Vagina (tissue), 2 donors: ENCODE results near the gene LAMB4. TPM values are rescaled to one million over a fixed set of nuclear protein-coding genes. Genes with fewer than 3 reads are reported as not detected.

Experiments
- DNase-seq, 2 donors: peaks; one replicate each; pipeline ENCODE4 v3.0.0-alpha.2; 2017; ENCODE audit errors: extremely low spot score in 2 of 2
- H3K27ac ChIP-seq: fragments of 200-600 bp; sonication (generic); one replicate; pipeline ENCODE4 v1.5.1; 2019
- H3K27me3 ChIP-seq: fragments of 200-600 bp; sonication (generic); one replicate; pipeline ENCODE4 v1.5.1; 2019
- H3K36me3 ChIP-seq, 2 donors: fragments of 200-600 bp; sonication (generic); one replicate each; pipeline ENCODE4 v1.5.1; 2017 to 2019
- H3K4me1 ChIP-seq: fragments of 200-600 bp; sonication (generic); one replicate; pipeline ENCODE4 v1.5.1; 2019
- H3K4me3 ChIP-seq, 2 donors: fragments of 200-600 bp; sonication (generic); 1 replicate in 1 of 2; 2 replicates in 1 of 2; pipeline ENCODE4 v1.5.1; 2016 to 2019
- H3K9me3 ChIP-seq: fragments of 200-600 bp; sonication (generic); one replicate; pipeline ENCODE4 v1.5.1; 2019
- POLR2A ChIP-seq, 2 donors: fragments of 450-650 bp; IDR thresholded peaks; one replicate each; pipeline ENCODE4 v1.6.1; 2017; ENCODE audit warnings: antibody characterized with exemption in 2 of 2, mild to moderate bottlenecking in 2 of 2, moderate library complexity in 2 of 2
- POLR2AphosphoS5 ChIP-seq, 2 donors: sonication (generic); formaldehyde crosslinking; IDR thresholded peaks; one replicate each; pipeline ENCODE4 v1.9.0; 2017; ENCODE audit warnings: antibody characterized with exemption in 2 of 2, mild to moderate bottlenecking in 2 of 2, low read depth in 1 of 2; ENCODE audit not compliant: insufficient read depth in 1 of 2
- intact Hi-C: fragments of 100-400 bp; cut with DNase I; formaldehyde crosslinking; loops from one replicate; pipeline ENCODE4 v1.15.1; 2023
- total RNA-seq: library from RNA; depleted of rRNA; stranded (reverse); fragments of >200 nt; gene quantifications from one replicate; pipeline ENCODE4 v1.2.3, GENCODE V29; 2016
- TF ChIP-seq, protein P1 (sequence below), 3 experiments: fragments of 450-650 bp in 2 of 3; fragments of 200-600 bp in 1 of 3; sonication (generic) in 1 of 3; IDR thresholded peaks; one replicate each; pipeline ENCODE4 v1.5.1; 2017 to 2019; ENCODE audit warnings: antibody characterized with exemption in 3 of 3, mild to moderate bottlenecking in 2 of 3, moderate library complexity in 2 of 3

The LAMB4 gene
- total RNA-seq, 1 donor from 2014 or later = 0.74 TPM

DNA sequence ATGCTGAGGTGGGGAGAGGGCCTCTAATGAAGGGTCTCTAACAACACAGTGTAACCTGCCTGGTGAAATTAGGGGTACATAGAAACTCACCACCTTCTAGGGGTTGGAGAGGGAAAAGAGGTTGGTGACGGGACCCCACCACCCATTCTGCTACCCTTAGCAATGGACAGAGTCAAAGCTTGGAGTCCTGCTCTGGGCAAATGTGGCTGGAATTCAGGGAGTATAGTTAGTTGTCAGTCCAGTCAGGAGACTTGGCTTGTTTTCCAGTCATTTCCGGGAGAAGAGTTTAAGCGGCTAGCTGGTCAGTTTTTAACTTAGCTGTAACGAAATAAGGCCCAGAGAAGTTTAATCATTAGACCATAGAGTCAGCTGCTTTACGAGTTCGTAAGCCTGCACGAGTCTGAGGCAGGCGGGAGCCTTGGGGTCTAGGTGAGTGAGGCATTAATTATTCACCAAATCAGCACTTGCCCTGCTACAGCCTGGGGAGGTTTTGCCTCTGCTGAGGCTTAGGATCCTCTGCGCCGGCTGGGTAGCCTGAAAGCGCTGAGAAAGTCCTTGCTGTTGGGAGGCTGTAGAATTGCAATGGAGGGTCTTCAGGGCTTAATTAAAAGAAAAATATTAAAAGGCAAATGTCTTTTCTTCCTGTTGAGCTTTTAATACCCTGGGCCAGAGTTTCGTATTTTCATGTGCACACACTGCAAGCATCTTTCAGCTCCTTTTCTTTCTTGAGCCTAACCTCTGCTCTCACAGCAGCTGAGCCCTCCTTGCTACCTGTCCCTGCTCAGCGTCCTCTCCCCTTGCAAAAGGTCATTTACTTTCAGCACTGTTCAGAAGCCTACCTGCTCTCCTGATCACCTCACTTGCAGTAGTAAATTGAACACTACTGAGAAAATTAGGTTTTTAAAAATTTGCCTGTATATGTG is 125.7 kb downstream of the LAMB4 start:
- Histone ChIP-seq H3K27ac (no peak overlapping the region), H3K36me3 (no peaks in the 10 kb centered on the region), H3K9me3 (no peaks in the 10 kb centered on the region), H3K4me3 (no peak overlapping the region), H3K27me3 (no peaks in the 10 kb centered on the region), H3K4me1 (peaks cover 28% of the 10 kb centered on the region)
- TF ChIP-seq, protein P1, sequence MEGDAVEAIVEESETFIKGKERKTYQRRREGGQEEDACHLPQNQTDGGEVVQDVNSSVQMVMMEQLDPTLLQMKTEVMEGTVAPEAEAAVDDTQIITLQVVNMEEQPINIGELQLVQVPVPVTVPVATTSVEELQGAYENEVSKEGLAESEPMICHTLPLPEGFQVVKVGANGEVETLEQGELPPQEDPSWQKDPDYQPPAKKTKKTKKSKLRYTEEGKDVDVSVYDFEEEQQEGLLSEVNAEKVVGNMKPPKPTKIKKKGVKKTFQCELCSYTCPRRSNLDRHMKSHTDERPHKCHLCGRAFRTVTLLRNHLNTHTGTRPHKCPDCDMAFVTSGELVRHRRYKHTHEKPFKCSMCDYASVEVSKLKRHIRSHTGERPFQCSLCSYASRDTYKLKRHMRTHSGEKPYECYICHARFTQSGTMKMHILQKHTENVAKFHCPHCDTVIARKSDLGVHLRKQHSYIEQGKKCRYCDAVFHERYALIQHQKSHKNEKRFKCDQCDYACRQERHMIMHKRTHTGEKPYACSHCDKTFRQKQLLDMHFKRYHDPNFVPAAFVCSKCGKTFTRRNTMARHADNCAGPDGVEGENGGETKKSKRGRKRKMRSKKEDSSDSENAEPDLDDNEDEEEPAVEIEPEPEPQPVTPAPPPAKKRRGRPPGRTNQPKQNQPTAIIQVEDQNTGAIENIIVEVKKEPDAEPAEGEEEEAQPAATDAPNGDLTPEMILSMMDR (IDR thresholded peaks at IDR 0.05) = no peak
- intact Hi-C loops = loop anchor here (10.0 kb wide), 1 partner anchor 60 kb away; no protein-coding TSS in a partner anchor
- DNase-seq = no peak

DNA sequence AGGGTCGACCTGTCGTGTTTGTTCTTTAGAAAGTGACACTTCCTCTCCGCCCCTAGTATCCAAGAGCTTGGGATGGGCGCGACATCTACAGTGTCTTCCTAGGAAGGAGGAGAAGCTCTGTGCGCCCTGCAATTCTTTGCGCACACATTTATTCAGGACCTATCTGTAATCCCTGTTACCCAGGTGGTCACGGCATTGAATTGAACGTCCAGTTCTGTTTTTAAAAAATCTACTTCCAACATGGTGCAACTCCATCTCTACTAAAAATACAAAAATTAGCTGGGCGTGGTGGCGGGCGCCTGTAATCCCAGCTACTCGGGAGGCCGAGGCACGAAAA is 126.6 kb downstream of the LAMB4 start:
- peak overlapping the region; percentile 66 to 72 for H3K4me3 ChIP-seq
- intact Hi-C loops = loop anchor here (10.0 kb wide), 1 partner anchor 59 kb away; no protein-coding TSS in a partner anchor
- H3K36me3 ChIP-seq = no peaks in the 10 kb centered on the region
- no peaks in the 10 kb centered on the region for H3K9me3 ChIP-seq
- H3K27ac ChIP-seq = peak overlapping the region; percentile 65
- DNase-seq = no peak
- no peaks in the 10 kb centered on the region for H3K27me3 ChIP-seq
- H3K4me1 ChIP-seq = peaks cover 28% of the 10 kb centered on the region
- TF ChIP-seq, protein P1 (IDR thresholded peaks at IDR 0.05) = no peak
- TF ChIP-seq POLR2AphosphoS5 (IDR thresholded peaks at IDR 0.05; ENCODE audit: insufficient read depth in 1 of 2, low read depth in 1 of 2) (no peak), POLR2A (IDR thresholded peaks at IDR 0.05) (no peak)

DNA sequence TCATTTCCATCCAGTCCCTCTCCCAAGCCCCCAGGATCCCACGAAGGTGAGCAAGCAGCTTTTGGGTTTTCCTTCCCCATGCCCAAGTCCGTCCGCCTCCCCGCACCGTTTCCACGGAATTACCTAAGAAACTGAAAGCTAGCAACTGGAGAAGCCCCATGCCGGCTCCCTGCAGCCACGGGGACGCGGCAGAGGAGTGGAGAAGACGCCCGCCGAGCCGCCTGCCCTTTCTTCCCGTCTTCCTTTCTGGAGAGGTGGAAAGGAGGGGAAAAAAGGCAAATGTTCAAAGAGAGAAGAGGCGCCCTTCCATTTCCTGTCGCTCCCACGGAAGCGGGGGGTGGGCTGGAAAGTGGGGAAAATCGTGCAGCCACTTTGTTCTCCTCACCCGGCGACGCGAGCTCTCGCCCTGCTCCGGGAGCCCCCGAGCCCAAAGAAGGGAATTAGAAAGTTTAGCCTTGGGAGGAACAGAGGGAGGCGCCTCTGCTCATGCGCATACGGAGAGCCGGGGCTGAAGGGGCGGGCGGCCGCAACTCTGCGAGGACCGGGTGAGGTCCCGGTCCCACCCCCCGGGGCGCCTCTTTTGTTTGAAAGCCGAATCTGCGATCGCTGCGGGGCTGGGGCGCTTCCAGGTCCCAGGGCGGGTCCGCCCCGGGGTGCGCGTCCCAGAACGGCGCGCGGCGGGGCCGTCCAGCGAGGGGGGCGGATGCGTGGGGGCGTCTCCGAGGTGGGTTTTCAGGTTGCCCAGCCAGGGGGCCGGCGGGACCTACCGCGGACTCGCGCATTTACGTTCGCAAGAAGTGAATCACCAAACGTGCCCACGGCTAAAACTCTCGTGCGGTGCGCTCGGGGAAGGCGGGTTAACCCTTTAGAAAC is 127.2 kb downstream of the LAMB4 start, which contains the start of gene LAMB1:
Gene LAMB1, minus strand, starts transcription at position 436 of the 873 bp plus-strand sequence. Its CDS starts 276 bp downstream, at position 160.
- H3K36me3 ChIP-seq = no peaks in the 10 kb centered on the region
- intact Hi-C loops = loop anchor here (10.0 kb wide), 1 partner anchor 58 kb away; no protein-coding TSS in a partner anchor
- H3K27ac ChIP-seq = peak within 1 kb of the TSS; percentile 65
- DNase-seq = peak in 1 of 2 donors; percentile 89
- peaks cover 28% of the 10 kb centered on the region for H3K4me1 ChIP-seq
- peak; percentile 55 to 85 for TF ChIP-seq POLR2AphosphoS5 (IDR thresholded peaks at IDR 0.05; ENCODE audit: insufficient read depth in 1 of 2, low read depth in 1 of 2)
- TF ChIP-seq, protein P1 (IDR thresholded peaks at IDR 0.05) = no peak
- peak in 1 of 2 donors; percentile 26 for TF ChIP-seq POLR2A (IDR thresholded peaks at IDR 0.05)
- no peaks in the 10 kb centered on the region for H3K27me3 ChIP-seq
- H3K4me3 ChIP-seq = peak within 1 kb of the TSS; percentile 66 to 72
- no peaks in the 10 kb centered on the region for H3K9me3 ChIP-seq

DNA sequence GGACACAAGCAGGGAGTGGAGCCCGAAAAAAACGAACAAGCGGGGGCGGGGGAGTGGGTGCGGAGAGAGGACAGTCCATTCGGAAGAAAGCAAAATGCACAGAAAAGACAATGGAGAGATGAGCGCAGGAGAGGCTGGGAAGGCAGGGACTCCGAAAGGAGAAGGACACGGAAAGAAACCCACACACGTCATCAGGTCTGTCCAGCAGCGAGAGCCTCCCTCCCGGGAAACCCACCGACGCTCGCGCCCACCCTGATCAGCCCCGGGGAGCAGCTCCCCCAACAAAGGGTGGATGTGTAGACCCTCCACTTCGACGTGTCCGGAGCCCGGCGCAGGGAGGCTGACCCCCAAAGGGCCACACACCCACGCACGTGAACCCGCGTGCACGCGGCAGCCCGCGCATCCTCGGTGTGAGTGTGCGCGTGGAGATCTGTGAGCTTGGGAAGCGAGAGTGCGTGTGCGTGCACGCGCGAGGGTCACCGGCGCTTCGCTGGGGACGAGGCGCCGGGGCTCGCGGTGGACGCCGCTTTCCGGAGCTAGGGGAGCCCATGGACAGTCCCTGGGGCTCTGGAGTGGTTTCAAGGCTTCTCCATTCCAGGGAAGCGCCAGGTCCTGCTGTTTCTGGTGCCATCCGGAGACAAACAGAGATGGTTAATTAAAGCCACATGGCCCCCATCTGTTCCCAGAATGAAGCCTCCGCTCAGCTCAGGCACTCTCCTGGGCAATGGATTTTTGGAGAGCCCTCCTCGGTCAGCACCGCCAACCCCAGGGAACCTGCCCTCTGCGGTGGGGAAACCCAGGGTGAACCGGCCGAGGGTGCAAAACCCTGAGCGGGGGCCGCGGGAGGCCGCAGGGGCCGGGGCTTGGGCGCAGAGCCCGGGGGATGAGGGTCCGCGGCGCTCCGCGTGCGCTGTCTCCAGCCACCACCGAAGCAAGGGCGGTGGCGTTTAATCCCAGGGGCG is 128.1 kb downstream of the LAMB4 start:
- TF ChIP-seq, protein P1 (IDR thresholded peaks at IDR 0.05) = no peak
- TF ChIP-seq POLR2AphosphoS5 (IDR thresholded peaks at IDR 0.05; ENCODE audit: insufficient read depth in 1 of 2, low read depth in 1 of 2) (peak in 1 of 2 donors; percentile 37), POLR2A (IDR thresholded peaks at IDR 0.05) (no peak)
- peaks cover 28% of the 10 kb centered on the region for H3K4me1 ChIP-seq
- H3K9me3 ChIP-seq = no peaks in the 10 kb centered on the region
- no peak for DNase-seq
- peak overlapping the region; percentile 66 to 72 for H3K4me3 ChIP-seq
- no peaks in the 10 kb centered on the region for H3K27me3 ChIP-seq
- peak overlapping the region; percentile 65 for H3K27ac ChIP-seq
- H3K36me3 ChIP-seq = no peaks in the 10 kb centered on the region
- intact Hi-C loops = loop anchor here (10.0 kb wide), 1 partner anchor 57 kb away; no protein-coding TSS in a partner anchor
